22Rv1 (cell line): ENCODE results near the gene CTBP2.

ENCODE experiments used
- CTCF ChIP-seq: fragments of 450-650 bp; IDR thresholded peaks from 2 replicates; pipeline ENCODE4 v1.5.1; 2017; ENCODE audit warnings: mild to moderate bottlenecking
- ZFX ChIP-seq: fragments of 450-650 bp; IDR thresholded peaks from 2 replicates; pipeline ENCODE4 v1.6.1; 2017; ENCODE audit warnings: antibody characterized with exemption, borderline replicate concordance

DNA sequence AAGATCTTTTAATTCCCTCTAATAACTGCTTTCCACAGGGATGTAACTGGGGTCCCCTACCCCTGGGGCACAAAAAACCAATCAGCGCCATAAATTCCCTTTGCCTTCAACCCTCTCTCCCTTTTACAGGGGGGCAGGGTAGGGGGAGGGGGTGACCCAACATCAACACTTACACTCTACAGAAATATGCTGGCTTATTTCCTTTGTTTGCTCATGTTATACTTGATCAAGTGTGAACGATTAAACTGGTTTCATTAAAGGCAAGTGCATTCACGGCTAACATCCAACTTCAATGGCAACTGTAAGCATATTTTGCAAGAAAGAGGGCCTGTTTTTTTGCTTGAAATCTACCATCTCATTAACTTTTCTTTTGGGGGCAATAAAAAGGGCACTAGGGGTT lies 2.9 kb downstream of the CTBP2 start:
- TF ChIP-seq CTCF (no peak), ZFX (no peak)
